COLO829 (cell line): ENCODE measurements around the gene NKX1-1.

ENCODE experiments used
- DNase-seq: peaks from one replicate; pipeline ENCODE4 v3.0.0; 2012; ENCODE audit warnings: low spot score

NKX1-1 gene

DNA sequence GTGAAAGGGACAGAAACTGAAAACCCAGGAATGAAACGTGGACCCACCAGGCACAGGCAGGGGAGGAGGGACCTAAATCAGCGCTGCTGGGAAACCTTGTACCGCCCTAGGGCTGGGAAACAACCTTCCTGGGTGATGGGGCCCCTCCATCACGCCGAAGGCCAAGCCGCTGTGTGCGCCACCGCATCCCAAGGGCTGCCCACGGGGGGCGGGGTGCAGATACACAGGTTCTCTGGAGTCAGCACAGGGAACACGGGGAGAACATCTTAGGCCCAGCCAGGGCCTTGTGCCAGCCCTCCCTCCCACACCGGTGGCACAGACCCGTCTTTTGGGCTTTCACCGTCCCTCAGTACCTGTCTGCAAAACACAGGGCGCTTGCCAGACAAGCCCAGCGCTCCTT, 46.3 kb downstream of the NKX1-1 start:
- no peak for DNase-seq

DNA sequence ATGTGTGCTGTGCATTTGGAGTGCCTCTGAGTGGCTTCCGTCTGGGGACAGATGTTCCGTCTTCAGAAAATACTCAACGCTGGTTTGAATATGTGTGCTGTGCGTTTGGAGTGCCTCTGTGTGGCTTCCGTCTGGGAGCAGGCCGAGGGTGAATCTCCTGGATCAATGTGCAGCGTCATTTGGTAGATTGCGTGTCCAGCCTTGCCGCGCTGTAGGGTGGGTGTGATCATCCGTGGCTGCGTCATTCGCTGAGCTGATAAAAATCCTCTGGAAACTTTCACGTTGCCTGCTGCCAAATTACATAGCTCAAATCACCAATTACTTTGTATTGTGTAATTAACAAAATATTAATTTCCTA, 47.1 kb downstream of the NKX1-1 start:
- DNase-seq: no peak

DNA sequence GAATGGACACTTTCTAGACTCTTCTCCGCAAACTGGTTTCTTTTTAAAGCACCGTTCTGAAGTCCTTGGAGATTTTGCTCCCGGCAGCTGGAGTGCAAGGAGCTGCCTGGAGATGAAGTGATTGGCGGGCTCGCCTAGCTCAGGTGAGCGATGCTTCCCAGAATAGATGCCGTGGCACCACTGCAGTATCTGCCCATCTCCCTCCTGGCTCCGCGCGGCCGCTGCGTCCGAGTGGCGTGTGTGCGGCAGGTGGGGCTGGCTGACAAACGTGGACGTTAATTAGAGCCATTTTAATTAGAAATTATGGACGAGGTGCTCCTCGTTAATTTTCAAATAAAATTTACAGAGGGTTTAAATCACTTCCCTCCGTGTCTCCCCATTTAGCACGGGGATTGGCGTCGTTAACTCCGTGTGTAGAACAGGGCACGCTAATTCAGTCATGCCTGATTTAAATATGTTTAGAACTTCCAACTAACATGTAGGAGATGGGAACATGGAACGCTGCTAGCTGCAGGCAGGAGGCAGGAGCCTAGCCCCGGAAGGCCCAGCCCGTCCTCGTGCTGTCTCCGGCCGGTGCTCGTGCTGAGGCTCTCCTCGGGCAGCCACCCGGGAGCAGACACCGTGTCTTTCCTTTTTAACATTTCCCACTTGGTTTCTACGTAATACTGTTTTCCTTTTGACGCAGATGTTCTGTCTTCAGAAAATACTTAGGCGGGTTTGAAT, 47.7 kb downstream of the NKX1-1 start:
- DNase-seq: no peak

DNA sequence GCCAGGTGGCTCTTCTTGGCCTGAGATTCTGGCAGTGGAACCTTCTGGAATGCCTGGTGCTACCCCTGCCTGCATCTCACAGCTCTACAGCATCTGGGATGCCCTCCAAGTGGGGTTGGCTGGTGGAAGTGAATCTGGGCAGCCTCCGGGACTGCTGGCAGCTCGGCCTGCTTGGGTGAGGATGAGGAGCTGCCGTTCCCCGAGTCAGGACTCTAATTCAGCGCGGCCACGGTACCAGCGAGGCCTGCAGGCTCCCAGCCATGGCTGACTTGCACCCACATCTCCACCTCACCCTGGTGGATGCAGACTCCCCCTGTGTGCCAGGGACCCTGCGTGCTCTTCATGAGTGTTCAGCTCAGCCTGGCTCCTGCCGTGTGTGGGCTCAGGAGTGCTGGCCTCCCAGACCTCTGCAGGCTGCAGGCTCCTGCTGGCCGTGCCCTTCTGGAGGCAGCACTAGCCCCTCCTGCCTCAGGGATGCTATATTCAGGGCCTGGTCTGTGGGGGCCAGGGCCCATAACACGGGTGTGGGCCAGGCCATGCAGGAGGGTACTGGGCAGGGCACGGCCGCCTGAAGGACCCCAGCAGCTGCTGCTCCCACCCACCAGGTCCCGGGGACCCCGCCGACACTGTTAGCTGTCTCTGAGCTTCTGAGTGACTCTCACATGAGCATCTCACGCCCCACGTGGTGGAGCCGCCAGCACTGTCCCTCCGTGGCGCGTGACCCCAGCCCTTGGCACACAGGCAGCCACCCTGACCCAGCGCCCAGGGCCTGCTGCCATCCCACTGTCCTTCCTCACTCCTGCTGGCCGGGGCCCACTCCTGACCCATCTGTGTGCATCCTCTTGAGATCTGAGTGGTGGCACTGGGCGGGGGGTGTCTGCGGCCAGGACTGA, 48.6 kb downstream of the NKX1-1 start:
- no peak for DNase-seq

DNA sequence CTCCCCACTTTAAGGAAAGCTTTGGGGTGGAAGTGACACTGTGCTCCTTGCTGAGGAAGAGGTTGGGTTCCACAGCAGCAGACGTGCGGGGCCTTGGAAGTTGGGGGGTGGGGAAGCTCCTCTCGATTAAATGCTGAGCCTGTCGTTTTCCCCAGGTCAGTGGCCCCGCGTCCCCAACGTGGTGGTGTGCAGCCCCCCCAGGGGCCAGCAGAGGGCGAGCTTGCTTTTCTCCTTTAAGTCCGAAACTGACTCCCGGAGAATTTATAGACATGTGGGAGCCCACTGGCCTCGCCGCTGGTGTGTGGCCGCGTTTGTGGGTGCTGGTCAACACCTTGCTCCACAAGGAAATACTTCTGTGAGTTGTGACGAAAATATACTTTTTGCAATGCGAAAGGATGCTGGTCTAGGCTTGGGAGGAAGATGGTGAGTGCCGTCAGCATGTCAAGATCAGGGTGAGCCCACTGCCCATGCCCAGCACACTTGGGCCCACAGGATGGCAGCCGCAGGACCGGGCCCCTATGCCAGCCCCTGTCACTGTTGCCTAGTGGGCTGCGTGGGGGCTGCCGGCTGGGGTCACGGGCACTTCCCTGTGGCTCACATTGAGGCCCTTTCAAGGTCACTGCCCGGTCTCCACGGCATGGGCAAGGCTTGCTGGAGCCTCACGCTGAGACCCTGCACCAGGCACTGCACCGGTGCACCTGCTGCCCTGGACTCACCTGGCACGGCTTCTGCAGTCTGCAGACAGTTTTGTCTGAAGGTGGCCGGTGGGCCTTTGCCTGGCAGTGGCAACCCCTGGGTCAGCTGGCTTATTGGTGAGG, 49.9 kb downstream of the NKX1-1 start:
- DNase-seq: no peak

DNA sequence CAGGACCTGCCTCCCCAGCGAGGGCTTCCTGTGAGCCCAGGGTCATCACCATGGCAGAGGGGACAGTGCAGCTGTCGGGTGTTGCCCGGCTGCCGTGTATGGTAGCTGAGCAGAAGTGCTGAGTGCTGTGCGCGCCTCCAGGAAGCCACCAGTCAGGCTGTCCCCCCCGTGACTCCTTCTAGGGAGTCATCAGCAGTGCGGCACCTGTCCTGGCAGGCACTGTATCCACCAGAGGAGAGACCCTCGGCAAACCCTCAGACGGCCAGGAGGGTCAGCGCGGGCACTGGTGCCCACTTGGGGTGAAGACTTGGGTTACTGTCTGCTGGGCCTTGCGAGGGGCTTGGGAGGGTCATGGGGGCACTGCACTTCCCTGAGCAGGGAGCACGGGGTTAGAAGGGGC, 50.9 kb downstream of the NKX1-1 start:
- no peak for DNase-seq

DNA sequence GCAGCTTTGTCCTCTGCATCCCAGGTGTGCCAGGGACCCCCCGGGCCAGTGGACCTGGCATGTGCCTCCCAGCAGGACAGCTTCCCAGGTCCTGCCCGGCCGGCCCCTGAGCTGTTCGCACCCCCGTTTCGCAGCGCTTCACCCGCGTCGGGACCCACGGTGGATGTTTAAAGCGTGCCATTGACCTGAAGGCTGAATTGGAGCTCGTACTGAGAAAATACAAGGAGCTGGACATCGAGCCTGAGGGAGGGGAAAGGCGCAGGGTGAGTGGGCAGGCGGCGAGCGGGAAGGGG, 51.3 kb downstream of the NKX1-1 start:
- no peak for DNase-seq

DNA sequence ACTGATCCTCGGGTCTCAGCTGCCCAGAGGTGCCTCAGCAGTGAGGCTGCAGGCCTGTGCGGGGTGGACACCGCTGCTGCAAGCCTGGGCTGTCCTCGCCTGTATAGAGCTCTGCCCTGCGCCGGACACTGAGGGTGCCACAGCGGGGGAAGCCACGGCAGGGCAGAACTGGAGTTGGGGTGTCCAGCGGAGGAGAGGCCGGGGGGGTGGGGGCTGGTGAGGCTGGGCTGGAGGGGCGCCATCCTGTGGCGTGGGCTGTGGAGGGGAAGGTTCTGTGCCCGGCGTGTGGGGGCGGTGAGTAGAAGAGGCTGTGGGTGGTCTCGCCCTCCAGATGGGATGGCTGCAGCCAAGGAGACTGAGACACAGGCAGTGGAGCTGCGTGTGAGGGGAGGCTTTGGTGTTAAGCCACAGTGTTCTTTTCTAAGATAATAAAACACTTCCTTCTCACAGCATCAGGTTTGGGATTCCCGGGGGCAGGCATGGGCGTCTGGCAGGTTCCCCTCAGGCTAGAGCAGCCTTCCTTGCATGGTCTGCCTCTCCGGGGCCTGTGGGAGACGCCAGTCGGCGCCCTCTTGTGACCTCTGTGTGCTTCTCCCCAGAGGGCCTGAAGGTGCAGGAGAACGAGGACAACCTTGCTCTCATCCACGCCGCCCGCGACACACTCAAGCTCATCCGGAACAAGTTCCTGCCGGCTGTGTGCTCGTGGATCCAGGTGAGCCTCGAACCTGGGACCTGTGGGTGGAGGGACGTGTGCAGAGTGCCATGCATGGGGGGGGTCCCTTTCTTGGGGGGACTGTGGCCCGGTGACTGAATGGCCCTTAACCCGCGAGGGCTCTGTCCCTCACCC, 51.9 kb downstream of the NKX1-1 start:
- no peak for DNase-seq

DNA sequence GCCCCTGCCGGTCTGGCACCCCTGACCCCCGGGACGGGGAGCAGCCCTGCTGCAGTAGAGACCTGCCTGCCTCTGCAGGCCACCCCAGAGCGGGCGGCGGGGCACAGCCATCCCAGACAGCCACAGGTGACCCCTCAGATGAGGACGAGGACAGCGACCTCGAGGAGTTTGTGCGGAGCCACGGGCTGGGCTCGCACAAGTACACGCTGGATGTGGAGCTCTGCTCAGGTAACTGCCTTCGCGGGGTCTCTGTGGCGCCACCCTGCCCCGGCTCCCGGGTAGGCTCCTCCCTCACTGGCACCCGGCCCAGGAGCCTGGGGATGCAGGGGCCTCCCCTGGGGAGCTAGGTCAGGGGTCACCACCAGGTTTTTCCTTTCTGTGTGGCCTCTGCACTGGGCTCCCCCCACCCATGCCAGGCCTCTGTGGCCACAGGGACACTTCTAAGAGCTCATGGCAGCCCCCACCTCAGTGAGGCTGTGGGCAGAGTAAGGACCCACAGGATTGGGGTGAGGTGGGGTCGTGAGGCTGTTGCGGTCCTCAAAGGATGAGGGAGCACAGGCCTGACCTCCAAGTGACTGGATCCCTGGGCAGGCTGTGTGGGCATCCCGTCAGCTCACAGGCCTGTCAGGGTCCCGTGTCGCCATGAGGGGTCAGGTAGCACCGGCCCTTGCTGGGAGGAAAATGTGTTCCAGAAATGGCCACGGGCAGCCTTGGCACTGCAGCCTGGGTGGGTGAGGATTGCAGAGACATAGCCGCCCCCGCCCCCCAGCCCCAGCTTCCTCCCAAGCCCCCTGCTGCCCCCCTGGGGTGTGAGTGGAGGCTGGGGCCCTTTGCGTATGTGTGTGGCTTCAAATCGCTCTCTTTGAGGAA, 52.8 kb downstream of the NKX1-1 start:
- DNase-seq: no peak
